ENCODE results near the gene ISYNA1.

The ISYNA1 gene

DNA sequence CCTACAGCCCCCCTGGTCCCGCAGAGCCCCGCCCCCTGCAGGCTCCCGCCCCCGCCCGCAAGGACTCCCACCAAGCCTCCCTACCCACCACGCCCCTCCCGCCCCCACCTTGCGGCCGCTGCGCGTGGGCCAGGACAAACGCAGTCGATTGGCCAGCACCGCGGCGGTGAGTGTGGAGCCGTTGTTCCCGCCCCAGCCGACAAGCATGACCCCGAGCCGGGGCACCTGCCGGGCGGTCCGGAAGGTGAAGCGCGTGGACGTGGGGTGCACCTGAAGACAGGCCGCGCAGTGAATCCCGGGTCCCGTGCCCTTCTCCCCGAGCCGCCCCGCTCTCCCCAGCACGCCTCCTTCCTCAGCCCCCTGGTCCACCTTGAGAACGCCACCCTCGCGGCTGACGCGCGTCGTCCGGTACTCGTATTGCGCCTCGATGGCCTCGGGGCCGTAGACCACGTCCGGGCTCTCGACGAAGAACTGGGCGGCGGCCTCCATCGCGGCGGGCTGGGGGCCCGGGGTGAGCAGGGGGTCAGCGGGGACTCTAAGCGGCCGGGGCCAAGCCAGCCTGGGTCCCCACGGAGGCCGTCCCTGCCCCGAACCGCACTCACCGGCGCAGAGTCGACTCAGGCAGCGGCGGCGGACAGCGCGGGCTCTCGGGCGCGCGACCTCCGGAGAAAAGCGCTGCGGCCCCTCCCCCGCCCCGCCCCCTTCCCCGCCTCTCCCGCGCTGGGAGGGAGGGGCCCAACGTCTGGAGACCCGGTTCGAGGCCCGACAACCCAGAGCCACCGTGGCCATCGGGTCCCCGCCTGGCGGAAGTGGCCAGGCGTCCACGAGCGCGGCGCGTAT lies at the start of gene ISYNA1:
ISYNA1 (minus strand) TSS at position 643 of the 840 bp plus-strand sequence; CDS start at position 489, 154 bp downstream.
- DNase-seq (ENCODE audit: low read depth), result peak; percentile 61

DNA sequence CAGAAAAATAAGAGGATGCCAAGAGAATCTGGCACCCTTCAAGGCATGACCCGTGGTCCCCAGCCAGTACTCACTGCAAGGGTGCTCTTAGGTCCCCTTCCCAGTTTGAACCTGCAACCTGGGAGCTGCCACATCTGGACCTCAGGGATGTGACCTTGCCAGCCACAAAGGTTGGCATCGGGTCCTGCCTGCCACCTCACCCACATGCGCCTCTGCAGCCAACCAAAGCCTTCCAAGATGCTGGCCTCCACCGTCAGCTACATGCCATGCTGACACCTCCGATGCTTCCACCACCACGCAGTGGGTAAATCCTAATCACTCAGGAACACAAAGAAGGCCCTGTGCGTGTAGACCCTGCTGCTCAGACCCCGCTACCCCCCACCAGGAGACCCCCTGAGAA lies 48.8 kb upstream of the ISYNA1 start:
- DNase-seq (ENCODE audit: low read depth), result no peak

DNA sequence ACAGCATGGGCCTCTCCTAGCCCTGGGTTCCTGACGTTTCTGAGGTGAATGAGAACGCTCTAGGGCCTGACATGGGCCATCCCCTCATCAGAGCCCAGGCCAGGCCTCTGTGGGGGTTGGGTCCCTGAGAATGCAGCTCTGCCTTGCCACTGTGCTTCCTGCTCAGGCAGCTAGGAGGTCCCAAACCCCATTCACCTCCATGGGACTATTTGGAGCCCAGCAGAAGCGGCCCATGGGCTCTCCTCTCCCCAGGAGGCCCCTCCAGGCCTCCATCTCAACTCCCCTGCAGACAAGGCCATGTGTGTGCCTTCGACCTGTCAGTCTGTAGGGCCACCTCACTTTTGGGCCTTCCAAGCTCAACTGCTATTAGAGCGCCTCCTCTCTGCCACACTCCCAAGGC lies 47.1 kb upstream of the ISYNA1 start:
- no peak for DNase-seq (ENCODE audit: low read depth)

DNA sequence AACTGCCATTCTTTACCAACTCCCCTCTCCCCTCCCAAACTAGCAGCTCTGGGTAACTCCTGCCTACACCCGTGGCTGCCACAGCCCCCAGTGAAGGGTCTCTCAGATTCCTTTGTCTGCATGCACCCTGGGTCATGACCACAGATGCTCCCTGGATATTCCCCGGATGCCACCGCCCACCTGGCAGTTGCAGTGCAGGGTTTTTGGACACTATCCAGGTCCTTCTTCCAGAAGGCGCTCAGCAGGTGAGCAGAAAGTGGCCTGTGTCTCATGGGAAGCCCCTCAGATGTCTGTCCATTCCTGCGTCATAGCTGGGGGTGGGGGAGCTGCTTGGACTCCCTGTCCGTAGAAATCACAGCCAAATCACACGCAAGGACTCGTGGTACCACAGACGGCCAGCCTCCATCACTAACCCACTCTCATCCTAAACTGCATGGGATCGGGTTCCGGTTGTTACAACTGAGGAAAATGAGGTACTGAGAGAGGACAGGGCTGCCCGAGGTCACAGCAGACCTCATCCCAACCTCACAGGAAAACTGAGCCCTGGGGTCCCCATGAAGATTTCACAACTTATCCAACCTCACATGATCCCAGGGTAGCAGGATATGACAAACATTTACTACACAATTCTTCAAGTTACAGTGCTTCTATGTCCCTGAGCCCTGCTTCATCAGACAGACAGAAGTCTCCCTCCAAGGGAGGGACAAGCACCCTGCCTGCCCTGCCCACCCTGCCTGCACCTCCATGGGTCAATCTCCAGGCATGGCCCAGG lies 45.4 kb upstream of the ISYNA1 start:
- DNase-seq (ENCODE audit: low read depth), result no peak

- no peak for DNase-seq (ENCODE audit: low read depth)
Observed at GRCh38 chr19:18481505-18482222, 43.7 kb upstream of the ISYNA1 start.

DNA sequence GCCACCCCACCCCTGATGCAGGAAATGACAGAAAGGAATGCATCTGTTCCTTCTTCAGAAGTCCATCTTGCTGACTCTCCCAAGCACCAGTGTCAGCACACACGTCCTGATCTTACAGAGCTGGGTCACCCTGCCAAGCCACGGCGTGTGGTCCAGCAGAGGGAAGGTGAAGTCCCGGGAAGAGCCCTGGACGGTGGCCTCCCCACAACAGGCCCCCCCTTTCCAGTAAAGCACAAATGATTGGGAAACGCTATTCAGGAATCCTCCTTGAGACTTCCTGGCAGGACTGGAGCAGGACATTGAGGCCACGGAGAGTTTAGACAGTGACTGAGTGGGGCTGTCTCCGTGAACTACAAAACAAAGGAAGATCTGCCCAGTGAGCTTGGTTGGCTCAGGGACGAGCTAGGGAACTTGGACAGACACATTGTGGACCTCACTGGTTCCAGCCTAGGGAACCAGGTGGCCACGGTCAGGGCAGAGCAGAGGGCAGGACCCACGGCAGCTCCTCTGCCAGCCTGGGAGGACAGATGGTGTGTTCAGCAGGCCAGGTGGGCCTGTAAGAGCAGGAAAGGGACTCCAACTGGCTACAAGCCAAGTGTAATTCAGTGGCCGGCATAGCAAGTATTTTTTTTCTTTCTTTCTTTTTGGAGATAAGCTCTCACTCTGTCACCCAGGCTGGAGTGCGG lies 42.2 kb upstream of the ISYNA1 start:
- DNase-seq (ENCODE audit: low read depth), result no peak

DNA sequence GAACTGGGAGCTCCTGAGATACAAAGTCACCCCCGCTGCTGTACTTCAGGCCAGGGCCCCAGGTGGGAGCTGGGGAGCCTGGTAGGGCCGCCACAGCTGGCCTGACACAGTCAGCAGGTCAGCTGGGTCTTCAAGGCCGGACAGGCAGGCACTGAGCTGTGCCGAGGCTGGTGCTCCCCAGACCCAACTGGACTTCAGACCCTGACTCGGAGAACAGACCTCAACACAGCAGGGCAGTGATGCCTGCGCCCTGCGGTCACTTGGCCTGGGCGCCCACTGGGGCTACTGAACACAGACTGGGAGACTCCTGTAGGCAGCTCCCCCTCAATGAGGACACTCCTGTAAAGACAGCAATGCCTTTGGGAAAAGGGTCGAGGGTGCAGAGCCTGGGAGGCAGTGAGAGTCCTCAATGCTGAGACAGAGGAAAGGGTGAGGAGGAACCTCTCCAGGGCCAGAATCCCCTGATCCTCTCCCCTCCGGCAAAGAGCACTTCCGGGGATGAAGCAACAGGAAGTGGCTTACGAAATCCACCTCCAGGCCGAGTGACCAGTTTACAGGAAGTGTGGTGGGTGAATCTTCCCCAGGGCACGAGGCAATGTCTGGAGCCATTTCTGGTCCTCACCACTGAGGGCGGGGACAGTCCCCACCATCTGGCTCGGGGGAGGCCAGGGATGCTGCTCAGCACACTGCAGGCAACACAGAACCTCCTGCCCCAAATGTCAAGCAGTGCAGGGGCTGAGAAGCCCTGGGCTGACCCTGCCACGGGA lies 40.8 kb upstream of the ISYNA1 start:
- peak; percentile 44 for DNase-seq (ENCODE audit: low read depth)

- DNase-seq (ENCODE audit: low read depth), result no peak
Observed at GRCh38 chr19:18477974-18478373, 40.0 kb upstream of the ISYNA1 start.

GRCh38 chr19:18477042-18477779 lies 39.3 kb upstream of the ISYNA1 start:
- DNase-seq (ENCODE audit: low read depth), result no peak

- DNase-seq (ENCODE audit: low read depth), result no peak
Observed at GRCh38 chr19:18476507-18477041, 38.6 kb upstream of the ISYNA1 start.

GRCh38 chr19:18475762-18476331 lies 37.9 kb upstream of the ISYNA1 start:
- DNase-seq (ENCODE audit: low read depth), result no peak

GRCh38 chr19:18475004-18475453 lies 37.1 kb upstream of the ISYNA1 start:
- no peak for DNase-seq (ENCODE audit: low read depth)

- DNase-seq (ENCODE audit: low read depth), result no peak
Observed at GRCh38 chr19:18474366-18474887, 36.5 kb upstream of the ISYNA1 start.

GRCh38 chr19:18473706-18474087 lies 35.8 kb upstream of the ISYNA1 start:
- no peak for DNase-seq (ENCODE audit: low read depth)

DNA sequence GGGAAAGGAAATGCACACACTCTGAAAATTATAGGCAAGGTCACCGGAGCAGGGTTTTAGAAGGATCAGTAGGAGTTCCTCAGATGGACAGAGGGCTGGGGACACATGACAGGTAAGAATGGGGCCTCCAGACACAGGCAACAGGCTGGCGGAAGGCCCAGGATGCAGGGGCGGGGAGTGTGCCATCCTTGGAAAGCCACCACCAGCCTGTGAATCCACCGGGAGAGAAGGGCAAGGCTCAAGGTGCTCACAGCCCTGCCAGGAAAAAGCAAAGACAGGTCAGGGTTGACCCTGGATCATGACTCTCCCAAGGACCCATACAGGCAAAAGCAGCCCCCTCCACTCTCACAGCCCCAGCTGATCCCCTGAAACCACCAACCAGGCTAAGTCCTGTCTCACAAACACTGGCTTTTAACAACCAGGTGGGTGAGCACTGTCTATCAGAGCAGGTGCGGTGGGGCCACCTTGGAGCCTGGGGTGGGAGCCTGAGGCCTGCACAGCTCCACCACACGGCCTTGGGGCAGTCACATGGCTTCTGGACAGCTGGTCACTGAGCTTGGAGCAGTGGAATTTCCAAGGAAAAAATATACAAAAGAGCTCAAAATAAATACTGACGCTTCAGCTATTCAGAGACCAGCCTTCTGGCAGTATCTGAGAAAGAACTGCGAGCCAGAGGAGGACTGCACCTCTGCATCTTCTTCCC lies 35.2 kb upstream of the ISYNA1 start:
- DNase-seq (ENCODE audit: low read depth), result no peak

DNA sequence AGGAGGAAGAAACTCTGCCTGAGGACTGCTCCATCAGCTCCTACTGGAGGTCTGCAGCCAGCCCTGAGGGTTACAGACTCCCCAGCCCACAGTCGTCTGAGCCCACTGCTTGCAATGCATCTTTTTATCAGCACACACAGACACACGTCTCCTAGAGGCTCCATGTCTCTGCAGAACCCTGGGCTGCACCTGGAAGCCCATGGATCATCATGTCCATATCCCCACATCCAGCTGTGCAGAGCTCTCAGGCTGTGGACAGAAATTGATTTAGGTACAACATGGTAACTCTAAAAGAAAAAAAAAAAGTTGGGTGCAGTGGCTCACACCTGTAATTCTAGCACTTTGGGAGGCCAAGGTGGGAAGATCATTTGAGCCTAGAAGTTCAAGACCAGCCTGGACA lies 32.9 kb upstream of the ISYNA1 start:
- no peak for DNase-seq (ENCODE audit: low read depth)

- DNase-seq (ENCODE audit: low read depth), result peak; percentile 30
Observed at GRCh38 chr19:18469069-18469846, 31.3 kb upstream of the ISYNA1 start.

- DNase-seq (ENCODE audit: low read depth), result no peak
Observed at GRCh38 chr19:18468517-18468916, 30.6 kb upstream of the ISYNA1 start.
